Measurements from ENCODE around the gene OR4D2.

OR4D2 gene

GRCh38 chr17:58202859-58203258, 36.1 kb downstream of the OR4D2 start:
- no peaks in the 10 kb centered on the region for H3K36me3 ChIP-seq (ENCODE audit: insufficient read depth, low read length)
- no peaks in the 10 kb centered on the region for H3K27me3 ChIP-seq (ENCODE audit: insufficient read depth, low read length, poor library complexity, severe bottlenecking)
- no peak for TF ChIP-seq CTCF (conservative IDR thresholded peaks at IDR 0.05; ENCODE audit: low read length)
- TF ChIP-seq EZH2phosphoT487 (IDR thresholded peaks at IDR 0.05; ENCODE audit: borderline replicate concordance): no peak
- no peak overlapping the region for H2AFZ ChIP-seq (ENCODE audit: low read length)
- H3K9me3 ChIP-seq (ENCODE audit: insufficient read depth, low read depth, low read length): no peaks in the 10 kb centered on the region
- no peak overlapping the region for H3K9ac ChIP-seq (ENCODE audit: low read depth, low read length, poor library complexity, severe bottlenecking)
- no peaks in the 10 kb centered on the region for H3K4me1 ChIP-seq (ENCODE audit: insufficient read depth, low read length, poor library complexity, severe bottlenecking)
- H3F3A ChIP-seq (ENCODE audit: low read depth): no peaks in the 10 kb centered on the region
- H3K4me3 ChIP-seq (ENCODE audit: low read length, poor library complexity, severe bottlenecking): no peak overlapping the region
- H4K20me1 ChIP-seq (ENCODE audit: insufficient read depth, low read length, poor library complexity, severe bottlenecking): no peaks in the 10 kb centered on the region
- H3K79me2 ChIP-seq (ENCODE audit: insufficient read depth, low read length): no peaks in the 10 kb centered on the region
- no peak overlapping the region for H3K4me2 ChIP-seq (ENCODE audit: low read depth, low read length, poor library complexity, severe bottlenecking)
- H3K9me2 ChIP-seq (replicated peaks; ENCODE audit: low read depth, low read length): no peaks in the 10 kb centered on the region

DNA sequence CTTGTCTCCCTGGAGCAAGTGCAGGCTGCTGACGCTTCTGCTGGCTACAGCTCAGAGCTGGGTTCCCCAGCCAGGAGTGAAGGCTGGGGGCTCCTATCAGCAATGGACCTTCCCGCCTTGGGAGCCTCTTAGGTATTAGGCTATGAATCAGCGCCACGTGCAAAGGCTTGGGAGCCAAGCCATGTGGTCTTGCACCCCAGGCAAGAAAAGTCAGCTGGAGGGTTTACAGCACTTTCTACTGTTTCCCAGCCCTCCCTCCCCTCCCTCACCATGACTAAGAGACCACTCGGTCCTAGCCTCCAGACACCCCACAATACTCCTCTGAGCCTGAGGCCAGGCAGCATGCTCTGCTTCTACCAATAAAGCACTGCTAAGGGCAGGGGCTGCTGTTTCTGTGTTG, 38.0 kb downstream of the OR4D2 start:
- no peak overlapping the region for H3K4me2 ChIP-seq (ENCODE audit: low read depth, low read length, poor library complexity, severe bottlenecking)
- H3K27me3 ChIP-seq (ENCODE audit: insufficient read depth, low read length, poor library complexity, severe bottlenecking): no peaks in the 10 kb centered on the region
- H3F3A ChIP-seq (ENCODE audit: low read depth): no peaks in the 10 kb centered on the region
- no peaks in the 10 kb centered on the region for H3K4me1 ChIP-seq (ENCODE audit: insufficient read depth, low read length, poor library complexity, severe bottlenecking)
- no peaks in the 10 kb centered on the region for H3K79me2 ChIP-seq (ENCODE audit: insufficient read depth, low read length)
- H2AFZ ChIP-seq (ENCODE audit: low read length): no peak overlapping the region
- no peak overlapping the region for H3K9ac ChIP-seq (ENCODE audit: low read depth, low read length, poor library complexity, severe bottlenecking)
- H3K9me2 ChIP-seq (replicated peaks; ENCODE audit: low read depth, low read length): no peaks in the 10 kb centered on the region
- H3K36me3 ChIP-seq (ENCODE audit: insufficient read depth, low read length): no peaks in the 10 kb centered on the region
- no peaks in the 10 kb centered on the region for H4K20me1 ChIP-seq (ENCODE audit: insufficient read depth, low read length, poor library complexity, severe bottlenecking)
- TF ChIP-seq CTCF (conservative IDR thresholded peaks at IDR 0.05; ENCODE audit: low read length) (no peak), EZH2phosphoT487 (IDR thresholded peaks at IDR 0.05; ENCODE audit: borderline replicate concordance) (no peak)
- H3K4me3 ChIP-seq (ENCODE audit: low read length, poor library complexity, severe bottlenecking): no peak overlapping the region
- no peaks in the 10 kb centered on the region for H3K9me3 ChIP-seq (ENCODE audit: insufficient read depth, low read depth, low read length)

- TF ChIP-seq CTCF (conservative IDR thresholded peaks at IDR 0.05; ENCODE audit: low read length) (no peak), EZH2phosphoT487 (IDR thresholded peaks at IDR 0.05; ENCODE audit: borderline replicate concordance) (no peak)
Measured at GRCh38 chr17:58205936-58206335, 39.2 kb downstream of the OR4D2 start.

More at GRCh38 chr17:58205936-58206335, 39.2 kb downstream of the OR4D2 start:
- no peaks in the 10 kb centered on the region for H3K36me3 ChIP-seq (ENCODE audit: insufficient read depth, low read length)
- H3K4me2 ChIP-seq (ENCODE audit: low read depth, low read length, poor library complexity, severe bottlenecking): no peak overlapping the region
- no peaks in the 10 kb centered on the region for H3K9me3 ChIP-seq (ENCODE audit: insufficient read depth, low read depth, low read length)
- no peaks in the 10 kb centered on the region for H4K20me1 ChIP-seq (ENCODE audit: insufficient read depth, low read length, poor library complexity, severe bottlenecking)
- no peak overlapping the region for H2AFZ ChIP-seq (ENCODE audit: low read length)
- no peaks in the 10 kb centered on the region for H3K79me2 ChIP-seq (ENCODE audit: insufficient read depth, low read length)
- H3K4me3 ChIP-seq (ENCODE audit: low read length, poor library complexity, severe bottlenecking): no peak overlapping the region
- no peaks in the 10 kb centered on the region for H3K4me1 ChIP-seq (ENCODE audit: insufficient read depth, low read length, poor library complexity, severe bottlenecking)
- H3K9ac ChIP-seq (ENCODE audit: low read depth, low read length, poor library complexity, severe bottlenecking): no peak overlapping the region
- no peaks in the 10 kb centered on the region for H3K27me3 ChIP-seq (ENCODE audit: insufficient read depth, low read length, poor library complexity, severe bottlenecking)
- no peaks in the 10 kb centered on the region for H3F3A ChIP-seq (ENCODE audit: low read depth)
- H3K9me2 ChIP-seq (replicated peaks; ENCODE audit: low read depth, low read length): no peaks in the 10 kb centered on the region

All from Loucy (cell line).